ENCODE data around the gene CDK6.

DNA sequence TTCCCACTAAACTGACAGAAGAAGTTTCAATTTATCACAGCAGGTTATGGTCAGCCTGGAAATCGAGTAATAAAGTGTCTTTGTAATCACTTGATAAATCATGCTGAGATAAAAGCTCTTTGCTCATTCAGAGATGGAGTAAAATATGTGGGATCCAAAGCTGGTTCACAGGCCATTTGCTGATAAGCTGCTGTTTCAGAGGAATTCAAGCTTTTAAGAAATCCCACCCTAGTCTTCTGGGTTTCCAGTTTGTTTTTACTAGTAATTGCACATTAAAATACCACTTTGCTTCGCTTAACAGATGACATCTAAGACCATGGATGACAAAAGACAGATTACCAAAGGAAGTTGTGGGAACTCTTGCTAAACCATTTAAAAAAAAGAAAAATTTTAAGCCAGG lies 37.4 kb upstream of the CDK6 start:
- TF ChIP-seq, protein P1, sequence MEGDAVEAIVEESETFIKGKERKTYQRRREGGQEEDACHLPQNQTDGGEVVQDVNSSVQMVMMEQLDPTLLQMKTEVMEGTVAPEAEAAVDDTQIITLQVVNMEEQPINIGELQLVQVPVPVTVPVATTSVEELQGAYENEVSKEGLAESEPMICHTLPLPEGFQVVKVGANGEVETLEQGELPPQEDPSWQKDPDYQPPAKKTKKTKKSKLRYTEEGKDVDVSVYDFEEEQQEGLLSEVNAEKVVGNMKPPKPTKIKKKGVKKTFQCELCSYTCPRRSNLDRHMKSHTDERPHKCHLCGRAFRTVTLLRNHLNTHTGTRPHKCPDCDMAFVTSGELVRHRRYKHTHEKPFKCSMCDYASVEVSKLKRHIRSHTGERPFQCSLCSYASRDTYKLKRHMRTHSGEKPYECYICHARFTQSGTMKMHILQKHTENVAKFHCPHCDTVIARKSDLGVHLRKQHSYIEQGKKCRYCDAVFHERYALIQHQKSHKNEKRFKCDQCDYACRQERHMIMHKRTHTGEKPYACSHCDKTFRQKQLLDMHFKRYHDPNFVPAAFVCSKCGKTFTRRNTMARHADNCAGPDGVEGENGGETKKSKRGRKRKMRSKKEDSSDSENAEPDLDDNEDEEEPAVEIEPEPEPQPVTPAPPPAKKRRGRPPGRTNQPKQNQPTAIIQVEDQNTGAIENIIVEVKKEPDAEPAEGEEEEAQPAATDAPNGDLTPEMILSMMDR (IDR thresholded peaks at IDR 0.05), result no peak
- no peak for TF ChIP-seq POLR2AphosphoS5 (IDR thresholded peaks at IDR 0.05)
- no peak for TF ChIP-seq POLR2A (IDR thresholded peaks at IDR 0.05)

Measured in gastroesophageal sphincter (tissue), 3 donors.